Heart right ventricle (tissue), 16 donors: ENCODE data around the gene CMSS1. TPM values are rescaled to one million over a fixed set of nuclear protein-coding genes. Genes with fewer than 3 reads are reported as not detected.
A peak's percentile ranks its signal among the peaks of the same experiment; 100 is the strongest.

Experiments used
- ATAC-seq, 8 donors: fragments of 200-7000 bp; cut with Tn5 transposase; one replicate each; pipeline ENCODE4 v1.9.1; 2020; ENCODE audit warnings: mild to moderate bottlenecking in 8 of 8, moderate library complexity in 8 of 8, moderate number of reproducible peaks in 1 of 8
- DNase-seq, 2 donors: peaks; one replicate each; pipeline ENCODE4 v3.0.0-alpha.2; 2020
- H3K27ac ChIP-seq, 10 donors: fragments of 200-600 bp; sonication (generic) in 2 of 10; one replicate each; pipeline versions ENCODE4 v1.5.0 to v1.8.0; 2020 to 2022; ENCODE audit warnings: mild to moderate bottlenecking in 3 of 10
- H3K27me3 ChIP-seq, 7 donors: fragments of 200-600 bp; one replicate each; pipeline ENCODE4 v1.8.0; 2021 to 2022; ENCODE audit warnings: mild to moderate bottlenecking in 2 of 7
- H3K36me3 ChIP-seq, 9 donors: fragments of 200-600 bp; sonication (generic) in 1 of 9; one replicate each; pipeline versions ENCODE4 v1.5.0 to v1.8.0; 2020 to 2022; ENCODE audit warnings: mild to moderate bottlenecking in 2 of 9
- H3K4me1 ChIP-seq, 9 donors: fragments of 200-600 bp; sonication (generic) in 1 of 9; one replicate each; pipeline versions ENCODE4 v1.5.0 to v1.8.0; 2020 to 2022; ENCODE audit warnings: mild to moderate bottlenecking in 4 of 9
- H3K4me3 ChIP-seq, 10 donors: fragments of 200-600 bp; sonication (generic) in 2 of 10; one replicate each; pipeline versions ENCODE4 v1.5.0 to v1.8.0; 2020 to 2022; ENCODE audit warnings: mild to moderate bottlenecking in 7 of 10, moderate library complexity in 2 of 10
- H3K9me3 ChIP-seq, 11 donors: fragments of 200-600 bp in 10 of 11; sonication (generic) in 2 of 11; one replicate each; pipeline versions ENCODE4 v1.5.0 to v1.8.0; 2013 to 2022; ENCODE audit warnings: mild to moderate bottlenecking in 2 of 11, control low read depth in 1 of 11, moderate library complexity in 1 of 11
- CTCF ChIP-seq, 9 donors: fragments of 200-600 bp; sonication (generic) in 2 of 9; IDR thresholded peaks; one replicate each; pipeline versions ENCODE4 v1.5.0 to v1.8.0; 2021 to 2022; ENCODE audit warnings: antibody characterized with exemption in 9 of 9, mild to moderate bottlenecking in 5 of 9, moderate library complexity in 1 of 9
- WGBS, 2 donors: extraction: QIAGEN DNeasy Blood & Tissue Kit; methylation state at CpG; one replicate each; pipeline ENCODE4 v1.1.7; 2013; ENCODE audit warnings: inconsistent platforms in 1 of 2; 5-methylcytosine and 5-hydroxymethylcytosine counted together
- intact Hi-C, 10 donors: fragments of 100-400 bp; cut with DNase I; formaldehyde crosslinking; loops; one replicate each; pipeline versions ENCODE4 v1.11.1 to v1.14.2; 2022
- polyA plus RNA-seq, 2 donors: library from polyadenylated mRNA; stranded (reverse); fragments of 200-250 nt; gene quantifications; one replicate each; pipeline ENCODE4 v1.2.3, GENCODE V29; 2013
- total RNA-seq, 10 donors: library from RNA; stranded (reverse); fragmentation: NEBNext Ultra II Directional in 3 of 10; extraction: Animal tissue kit (Norgen Biotek cat#: 25700) in 3 of 10; gene quantifications; one replicate each; pipeline versions ENCODE4 v1.2.1 to v1.2.4, GENCODE V29; 2021 to 2023
- donor health status: Arrhythmogenic right ventricular cardiomyopathy.
- donor health status: ischemic (EF 13 %, LVEDD 7.1; RV severe dilation, severe dysfunction).
- donor health status: healthy with polysubstance abuse.
- donor health status: DM: no; HTN: yes; CAD: no.
- donor health status: DM: no; HTN: no; CAD: no.
- donor health status: ischemic (EF 25% LVEDD 6.9; RV normal size, moderate dysfunction).
- donor health status: ischemic (EF 25% LVEDD 5.7; RV mildly dilated, moderate dysfunction).
- donor health status: healthy.
- donor health status: DM: yes; HTN: yes; CAD: no.
- donor health status: Ischemic cardiomyopathy.
- donor health status: ischemic (EF 35%, LVEDD 5.7; RV mildly dilated, moderate dysfunction).
- donor health status: nonischemic (EF 11% LVEDD 7.7; RV severe dilation, severe dysfunction).
- donor health status: DM: yes; HTN: yes; CAD: no.
- donor health status: PGD.
- donor health status: ischemic (EF 29% LVEDD 5.4; RV normal size, mild dysfunction).
- donor health status: nonischemic (EF 23%, LVEDD 6.1; RV moderate dilation, normal function).

Gene CMSS1
- total and polyA plus RNA-seq, 12 donors = 24.6 to 45.4 (median 34.6) TPM

- intact Hi-C loops = loop anchor here in 2 of 10 donors (10.0 kb wide), 1 partner anchor 89 kb away; no protein-coding TSS in a partner anchor
- no peak for ATAC-seq
- no peaks in the 10 kb centered on the region for H3K9me3 ChIP-seq
These were observed 258.4 kb downstream of the CMSS1 start for GRCh38 chr3:100075851-100076730.

GRCh38 chr3:100076731-100077529, 259.3 kb downstream of the CMSS1 start:
- no peaks in the 10 kb centered on the region for H3K9me3 ChIP-seq
- peak overlapping the region in 9 of 10 donors; percentile 5 to 82 (median 54) for H3K27ac ChIP-seq
- 25 to 27% methylated on average over 7 of the region's 7 CpGs for WGBS, 2 donors
- H3K27me3 ChIP-seq = no peaks in the 10 kb centered on the region
- H3K36me3 ChIP-seq = no peaks in the 10 kb centered on the region
- no peak for TF ChIP-seq CTCF (IDR thresholded peaks at IDR 0.05)
- intact Hi-C loops = loop anchor here in 2 of 10 donors (10.0 kb wide), 1 partner anchor 88 kb away; no protein-coding TSS in a partner anchor
- DNase-seq (peak in 1 of 2 donors; percentile 32), ATAC-seq (peak; percentile 27 to 82 (median 64))
- no peak overlapping the region for H3K4me3 ChIP-seq
- peaks cover 0 to 57% (median 42%) of the 10 kb centered on the region in 9 donors for H3K4me1 ChIP-seq

More at GRCh38 chr3:100075851-100076730, 258.4 kb downstream of the CMSS1 start:
- H3K27me3 ChIP-seq = no peaks in the 10 kb centered on the region
- TF ChIP-seq CTCF (IDR thresholded peaks at IDR 0.05) = no peak
- WGBS, 2 donors = 66 to 68% methylated on average over 4 of the region's 4 CpGs
- H3K27ac ChIP-seq = peak overlapping the region in 8 of 10 donors; percentile 5 to 82 (median 62)
- no peaks in the 10 kb centered on the region for H3K36me3 ChIP-seq
- DNase-seq = no peak
- H3K4me1 ChIP-seq = peaks cover 0 to 59% (median 44%) of the 10 kb centered on the region in 9 donors
- H3K4me3 ChIP-seq = no peak overlapping the region

- DNase-seq = no peak
These were observed 261.7 kb downstream of the CMSS1 start for GRCh38 chr3:100079328-100079727.

More at GRCh38 chr3:100079328-100079727, 261.7 kb downstream of the CMSS1 start:
- WGBS, 2 donors = 91 to 97% methylated on average over 1 of the region's 1 CpG
- H3K4me1 ChIP-seq = peaks cover 0 to 41% (median 33%) of the 10 kb centered on the region in 9 donors
- no peaks in the 10 kb centered on the region for H3K27me3 ChIP-seq
- no peak overlapping the region for H3K4me3 ChIP-seq
- H3K36me3 ChIP-seq = no peaks in the 10 kb centered on the region
- no peak for TF ChIP-seq CTCF (IDR thresholded peaks at IDR 0.05)
- intact Hi-C loops = loop anchor here in 2 of 10 donors (10.0 kb wide), 1 partner anchor 85 kb away; no protein-coding TSS in a partner anchor
- no peak for ATAC-seq
- H3K9me3 ChIP-seq = no peaks in the 10 kb centered on the region
- no peak overlapping the region for H3K27ac ChIP-seq
